Endothelial cell of umbilical vein (primary cell): ENCODE results near the gene RBFOX1. TPM values are rescaled to one million over a fixed set of nuclear protein-coding genes. Genes with fewer than 3 reads are reported as not detected.

Source experiments
- BruUV-seq: library from RNA; stranded (reverse); fragments of 400-500 nt; replicated peaks from 2 replicates; lab custom pipeline; 2021; lab: Mats Ljungman, UMichigan
- CTCF ChIA-PET: fragments of 300-600, 350-600 bp; sonication (Branson Sonifier 250); formaldehyde crosslinking; loops from one replicate; lab custom pipeline; 2021; ENCODE audit warnings: antibody characterized with exemption, inconsistent platforms; lab: Charles Lee
- POLR2A ChIA-PET: fragments of 300-600, 350-600 bp; sonication (Branson Sonifier 250); formaldehyde crosslinking; loops from one replicate; lab custom pipeline; 2021; ENCODE audit warnings: antibody characterized with exemption, inconsistent platforms; lab: Charles Lee
- DNase-seq: peaks from one replicate; pipeline ENCODE4 v3.0.0-alpha.2; 2011; ENCODE audit warnings: low read depth, low spot score
- FAIRE-seq: peaks from 2 replicates; lab custom pipeline; 2011; peaks lifted over from hg19 to GRCh38; lab: Jason Lieb, UNC
- H2AFZ ChIP-seq: 2 replicates; pipeline ENCODE4 v1.6.0; 2012; ENCODE audit warnings: low read depth, low read length, control low read depth, inconsistent platforms
- H3K27ac ChIP-seq: 2 replicates; pipeline ENCODE4 v1.5.1; 2011; ENCODE audit warnings: low read depth, mild to moderate bottlenecking, control low read depth, low read length, moderate library complexity; ENCODE audit not compliant: insufficient read depth
- H3K27me3 ChIP-seq, 2 experiments: 2 replicates each; pipeline versions ENCODE4 v1.6.0 to v1.6.1; 2011; ENCODE audit warnings: low read length in 2 of 2, mixed read lengths in 1 of 2; ENCODE audit not compliant: control insufficient read depth in 2 of 2, insufficient read depth in 2 of 2
- H3K36me3 ChIP-seq, 2 experiments: 2 replicates in 1 of 2; 3 replicates in 1 of 2; pipeline ENCODE4 v1.5.1; 2011; ENCODE audit warnings: low read length in 2 of 2, mild to moderate bottlenecking in 1 of 2, moderate library complexity in 1 of 2; ENCODE audit not compliant: control insufficient read depth in 2 of 2, insufficient read depth in 2 of 2; ENCODE audit errors: extremely low read depth in 1 of 2
- H3K4me1 ChIP-seq: 3 replicates; pipeline ENCODE4 v1.5.1; 2011; ENCODE audit warnings: mild to moderate bottlenecking, low read length; ENCODE audit not compliant: control insufficient read depth, insufficient read depth; ENCODE audit errors: extremely low read depth
- H3K4me2 ChIP-seq: 2 replicates; pipeline ENCODE4 v1.6.1; 2011; ENCODE audit warnings: low read length, control low read depth, mixed read lengths; ENCODE audit not compliant: insufficient read depth
- H3K4me3 ChIP-seq, 3 experiments: fragments of 200-600 bp in 1 of 3; sonication (generic), shearing (Covaris generic) in 1 of 3; replicated peaks in 1 of 3; 2 replicates each; pipeline ENCODE4 v1.5.1; 2011 to 2016; ENCODE audit warnings: control low read depth in 3 of 3, low read length in 3 of 3, mild to moderate bottlenecking in 2 of 3, inconsistent platforms in 1 of 3, low read depth in 1 of 3, moderate library complexity in 1 of 3; ENCODE audit not compliant: insufficient read depth in 1 of 3
- H3K79me2 ChIP-seq: 2 replicates; pipeline ENCODE4 v1.6.0; 2012; ENCODE audit warnings: low read length, inconsistent platforms; ENCODE audit not compliant: control insufficient read depth, insufficient read depth
- H3K9ac ChIP-seq: replicated peaks from 2 replicates; pipeline ENCODE3; 2011; ENCODE audit warnings: low read length, control low read depth; ENCODE audit not compliant: insufficient read depth; ENCODE audit errors: extremely low read depth
- H3K9me1 ChIP-seq: replicated peaks from 3 replicates; pipeline ENCODE4 v1.6.0; 2011; ENCODE audit warnings: mild to moderate bottlenecking, low read length; ENCODE audit not compliant: control insufficient read depth, insufficient read depth; ENCODE audit errors: extremely low read depth
- H3K9me3 ChIP-seq: replicated peaks from 2 replicates; pipeline ENCODE4 v1.5.1; 2012; ENCODE audit warnings: low read length, inconsistent platforms; ENCODE audit not compliant: control insufficient read depth, insufficient read depth
- H4K20me1 ChIP-seq: replicated peaks from 2 replicates; pipeline ENCODE3; 2011; ENCODE audit warnings: mild to moderate bottlenecking, low read length; ENCODE audit not compliant: control insufficient read depth, insufficient read depth; ENCODE audit errors: extremely low read depth
- EZH2 ChIP-seq: IDR thresholded peaks from 2 replicates; pipeline ENCODE4 v1.6.1; 2012; ENCODE audit warnings: borderline replicate concordance, low read depth, mild to moderate bottlenecking, moderate library complexity, low read length, inconsistent platforms; ENCODE audit not compliant: severe bottlenecking
- FOS ChIP-seq: IDR thresholded peaks from 2 replicates; pipeline ENCODE4 v1.6.1; 2011; ENCODE audit warnings: mild to moderate bottlenecking, low read length, moderate library complexity, borderline replicate concordance; ENCODE audit not compliant: insufficient read depth
- GATA2 ChIP-seq: IDR thresholded peaks from 2 replicates; pipeline ENCODE4 v1.7.0; 2011; ENCODE audit warnings: low read depth, mild to moderate bottlenecking, moderate library complexity, mixed read lengths, low read length; ENCODE audit not compliant: insufficient read length, insufficient read depth
- MYC ChIP-seq: IDR thresholded peaks from one replicate; pipeline ENCODE4 v1.6.1; 2011; ENCODE audit warnings: mild to moderate bottlenecking, low read depth, low read length
- POLR2A ChIP-seq: IDR thresholded peaks from 2 replicates; pipeline ENCODE4 v1.6.1; 2012; ENCODE audit warnings: low read depth, mild to moderate bottlenecking, control low read depth, low read length
- POLR2AphosphoS5 ChIP-seq: IDR thresholded peaks from 2 replicates; pipeline ENCODE4 v1.6.1; 2012; ENCODE audit warnings: low read depth, mild to moderate bottlenecking, control low read depth, low read length, moderate library complexity; ENCODE audit not compliant: insufficient read depth
- dilution Hi-C: fragments of 300-500 bp; cut with MboI; formaldehyde crosslinking; loops from one replicate; pipeline ENCODE4 v1.15.0; 2019; ENCODE audit warnings: low sequenced_read_pairs; ENCODE audit not compliant: extremely low pct_ligation_motif_present
- intact Hi-C: fragments of 100-400 bp; cut with micrococcal nuclease; formaldehyde crosslinking; loops from one replicate; pipeline ENCODE4 v1.10.0; 2022
- polyA plus RNA-seq, 4 experiments: library from polyadenylated mRNA; depleted of rRNA in 3 of 4; stranded (reverse) in 3 of 4; unstranded in 1 of 4; fragments of >200 nt; gene quantifications; 2 replicates each; pipeline versions ENCODE4 v1.2.1 to v1.2.3, GENCODE V29; 2011 to 2012; ENCODE audit warnings: missing spikeins in 1 of 4
- total RNA-seq: library from RNA; stranded (reverse); gene quantifications from 2 replicates; pipeline ENCODE4 v1.2.3, GENCODE V29; 2021
- TF ChIP-seq, protein P1 (sequence below), 2 donors: IDR thresholded peaks; 1 replicate in 1 of 2; 2 replicates in 1 of 2; pipeline ENCODE4 v1.5.1; 2011; ENCODE audit warnings: low read length in 2 of 2, mild to moderate bottlenecking in 2 of 2, moderate library complexity in 2 of 2, control low read depth in 1 of 2, inconsistent platforms in 1 of 2, low read depth in 1 of 2; ENCODE audit not compliant: insufficient read depth in 1 of 2; ENCODE audit errors: extremely low read depth in 1 of 2

Gene RBFOX1
- total and polyA plus RNA-seq, 2 donors (not counting 3 experiments of a cell fraction or from before 2014, with no cell fraction given): not detected

DNA sequence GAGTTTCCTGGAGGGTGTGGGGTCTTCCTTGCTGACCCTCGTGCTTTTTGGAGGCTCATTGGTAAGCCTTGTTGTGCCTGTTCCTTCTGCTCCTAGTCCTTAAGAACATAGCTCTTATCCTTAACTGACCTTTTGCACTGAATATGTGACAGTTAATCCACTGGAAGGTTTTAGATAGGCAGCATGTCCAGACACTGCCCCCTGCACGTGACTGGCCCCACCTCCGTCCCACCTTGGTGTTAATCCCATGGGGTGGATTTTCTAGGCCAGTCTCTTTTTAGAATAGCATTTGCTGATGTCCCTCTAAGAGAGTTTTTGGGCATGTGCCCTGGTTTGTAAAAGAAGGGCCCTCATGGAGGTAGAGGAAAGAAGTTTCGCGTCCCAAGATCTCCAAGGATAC, 58.3 kb downstream of the RBFOX1 start:
- POLR2A ChIA-PET: no interaction called here
- TF ChIP-seq POLR2AphosphoS5 (no peak), POLR2A (no peak), MYC (no peak), FOS (no peak), EZH2 (no peak), GATA2 (no peak)
- TF ChIP-seq, protein P1, sequence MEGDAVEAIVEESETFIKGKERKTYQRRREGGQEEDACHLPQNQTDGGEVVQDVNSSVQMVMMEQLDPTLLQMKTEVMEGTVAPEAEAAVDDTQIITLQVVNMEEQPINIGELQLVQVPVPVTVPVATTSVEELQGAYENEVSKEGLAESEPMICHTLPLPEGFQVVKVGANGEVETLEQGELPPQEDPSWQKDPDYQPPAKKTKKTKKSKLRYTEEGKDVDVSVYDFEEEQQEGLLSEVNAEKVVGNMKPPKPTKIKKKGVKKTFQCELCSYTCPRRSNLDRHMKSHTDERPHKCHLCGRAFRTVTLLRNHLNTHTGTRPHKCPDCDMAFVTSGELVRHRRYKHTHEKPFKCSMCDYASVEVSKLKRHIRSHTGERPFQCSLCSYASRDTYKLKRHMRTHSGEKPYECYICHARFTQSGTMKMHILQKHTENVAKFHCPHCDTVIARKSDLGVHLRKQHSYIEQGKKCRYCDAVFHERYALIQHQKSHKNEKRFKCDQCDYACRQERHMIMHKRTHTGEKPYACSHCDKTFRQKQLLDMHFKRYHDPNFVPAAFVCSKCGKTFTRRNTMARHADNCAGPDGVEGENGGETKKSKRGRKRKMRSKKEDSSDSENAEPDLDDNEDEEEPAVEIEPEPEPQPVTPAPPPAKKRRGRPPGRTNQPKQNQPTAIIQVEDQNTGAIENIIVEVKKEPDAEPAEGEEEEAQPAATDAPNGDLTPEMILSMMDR (IDR thresholded peaks at IDR 0.05; ENCODE audit: extremely low read depth in 1 of 2, insufficient read depth in 1 of 2, low read depth in 1 of 2, low read length in 2 of 2): no peak
- no TSS peak for BruUV-seq
- Histone ChIP-seq H3K4me3 (no peak overlapping the region), H2AFZ (no peak overlapping the region), H3K79me2 (no peaks in the 10 kb centered on the region), H3K9me1 (no peaks in the 10 kb centered on the region), H4K20me1 (no peaks in the 10 kb centered on the region), H3K9me3 (peaks cover 5% of the 10 kb centered on the region), H3K9ac (no peak overlapping the region), H3K4me1 (no peaks in the 10 kb centered on the region), H3K27ac (no peak overlapping the region), H3K36me3 (no peaks in the 10 kb centered on the region), H3K4me2 (no peak overlapping the region), H3K27me3 (no peaks in the 10 kb centered on the region)
- intact Hi-C loops (no loop called here), dilution Hi-C loops (no loop called here)
- FAIRE-seq (no peak), DNase-seq (no peak)
- CTCF ChIA-PET: no interaction called here
